Measurements from ENCODE around the gene EEF1G.

The EEF1G gene

DNA sequence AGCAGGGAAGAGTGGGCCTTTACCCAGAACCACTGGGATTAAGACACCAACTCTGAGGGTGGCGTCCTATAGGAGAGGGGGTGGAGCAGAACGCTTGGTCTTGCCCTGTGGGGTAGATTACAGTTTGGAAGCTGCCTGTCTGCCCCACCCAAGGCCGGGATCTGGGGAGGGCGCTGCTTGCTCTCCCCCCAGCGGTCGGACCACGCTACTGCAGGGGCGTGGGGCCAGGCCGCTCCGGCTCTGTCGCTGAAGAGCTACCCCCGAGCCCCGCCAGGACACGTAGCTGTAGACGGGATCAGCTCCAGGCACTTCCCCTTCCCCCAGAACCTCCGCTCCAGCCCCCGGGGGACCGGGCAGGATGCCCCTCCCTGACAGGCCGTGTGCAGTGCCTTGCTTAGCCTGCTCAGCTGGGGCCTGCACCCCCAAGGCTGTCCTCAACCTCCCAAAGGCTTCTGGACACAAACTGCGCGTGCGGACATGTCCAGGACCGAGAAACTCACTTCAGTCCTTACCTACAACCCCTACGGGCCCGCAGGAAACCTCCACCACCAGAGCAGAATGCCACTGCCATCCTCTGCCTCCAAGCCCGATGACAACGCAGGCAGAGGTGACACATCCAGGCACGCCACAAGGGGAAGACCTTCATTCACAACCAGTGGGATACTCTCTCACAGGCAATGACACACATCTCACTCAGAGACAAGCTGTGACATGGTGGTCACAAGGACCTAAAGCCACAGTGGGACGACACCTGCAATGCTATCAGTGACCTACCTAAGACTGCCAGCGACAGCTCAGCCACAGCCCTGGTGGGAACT is 30.7 kb downstream of the EEF1G start:
- DNase-seq (ENCODE audit: low read depth in 3 of 3, low spot score in 1 of 3) = peak in 1 of 3 donors; percentile 71

DNA sequence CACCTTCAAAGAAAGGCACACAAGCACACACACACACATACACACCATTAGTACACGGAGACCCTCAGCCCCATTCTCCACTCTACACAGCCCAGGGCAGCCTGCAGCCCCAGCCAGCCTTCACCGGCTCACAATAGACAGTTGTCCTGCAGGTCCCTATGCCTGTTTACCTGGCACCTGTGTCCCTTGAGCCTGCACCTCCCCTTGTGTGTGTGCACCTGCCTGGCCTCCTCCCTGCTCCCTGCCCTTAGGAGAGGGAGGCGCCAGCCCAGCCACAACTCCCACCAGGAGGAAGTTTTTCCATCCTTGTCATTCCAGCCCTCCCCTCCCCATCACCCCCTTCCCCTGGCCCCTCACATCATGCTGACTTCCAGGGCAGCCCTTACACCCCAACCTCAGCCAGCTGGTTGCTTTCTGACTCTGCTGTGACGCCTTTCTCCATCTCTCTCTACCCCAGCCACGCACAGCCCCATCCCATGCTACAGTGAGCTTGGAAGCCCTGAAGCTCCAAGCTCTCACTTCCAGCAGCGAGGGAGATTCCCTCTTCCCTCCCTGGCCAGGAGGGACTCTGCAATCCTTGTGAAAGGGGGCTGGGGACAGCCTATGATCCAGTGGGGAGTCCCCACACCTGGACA is 31.5 kb downstream of the EEF1G start:
- DNase-seq (ENCODE audit: low read depth in 3 of 3, low spot score in 1 of 3) = no peak

DNA sequence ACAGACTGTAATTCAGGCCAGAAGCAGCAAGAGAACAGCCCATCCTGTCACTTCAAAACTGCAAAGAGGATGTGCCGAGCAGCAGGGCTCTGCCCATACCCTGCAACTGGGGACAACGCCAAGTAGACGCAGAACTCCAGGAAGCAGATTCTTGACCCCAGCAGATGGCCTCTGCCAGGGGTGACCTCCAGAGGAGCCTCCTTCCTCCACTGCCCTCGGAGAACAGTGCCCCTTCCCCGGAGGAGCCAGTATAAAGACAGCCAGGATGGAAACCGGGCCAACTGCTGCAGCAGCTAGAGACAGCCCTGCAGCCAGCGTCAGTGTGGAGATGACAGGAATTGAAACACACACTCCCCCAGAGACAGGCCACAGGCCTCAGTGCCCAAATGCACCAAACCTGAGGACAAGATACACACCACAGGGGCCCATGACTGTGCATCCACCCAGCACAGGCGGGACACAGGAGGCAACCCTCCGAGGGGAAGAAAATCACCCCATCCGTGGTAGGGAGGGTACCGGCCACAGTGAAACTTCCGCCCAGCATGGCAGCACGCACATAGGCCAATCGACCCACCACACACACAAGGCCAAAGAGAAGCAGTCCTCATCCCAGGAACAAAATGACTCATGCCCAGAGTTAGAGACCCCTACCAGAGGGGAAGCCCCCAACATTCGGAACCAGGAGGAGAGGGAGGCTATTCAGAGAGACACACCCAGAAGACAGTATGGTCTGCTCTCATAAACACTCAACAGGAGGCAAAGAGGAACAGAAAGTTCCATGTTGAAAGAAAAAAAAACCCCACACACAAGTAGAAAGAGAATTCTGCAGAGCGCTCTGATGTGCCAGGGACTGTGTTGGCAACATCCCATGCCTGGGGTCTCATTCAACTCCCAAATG is 32.6 kb downstream of the EEF1G start:
- DNase-seq (ENCODE audit: low read depth in 3 of 3, low spot score in 1 of 3) = no peak

DNA sequence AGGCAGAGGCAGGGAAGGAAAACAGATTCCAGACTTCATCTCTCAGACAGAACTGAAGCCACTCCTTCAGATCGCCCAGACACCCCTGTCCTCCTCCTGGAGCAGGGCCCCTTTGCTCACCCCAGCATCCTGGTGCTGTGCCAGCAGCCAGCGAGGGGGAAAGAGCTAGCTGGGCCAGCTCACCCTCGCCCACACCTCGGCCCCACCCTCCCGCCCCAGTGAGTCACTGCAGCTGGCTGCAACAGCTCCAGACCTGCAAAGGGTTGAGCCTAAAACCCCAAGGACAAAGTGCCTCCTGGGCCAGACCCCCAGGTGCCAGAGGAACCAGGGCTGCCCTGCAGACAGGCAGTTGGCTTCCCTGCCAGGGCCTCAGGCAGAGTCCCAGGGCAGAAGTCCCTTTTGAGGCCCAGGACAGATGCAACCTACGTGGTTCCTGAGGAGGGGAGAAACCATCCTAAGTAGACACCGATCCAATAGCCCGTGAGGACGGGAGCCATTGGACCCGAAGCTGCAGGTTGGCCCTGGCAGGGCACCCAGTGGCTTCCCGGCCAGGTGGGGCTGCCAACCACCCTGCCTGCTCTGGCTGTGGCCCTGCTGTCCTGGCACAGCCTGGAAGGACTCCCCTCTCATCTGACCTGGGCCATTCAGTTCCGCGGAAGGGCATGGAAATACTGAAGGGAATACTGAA is 34.3 kb downstream of the EEF1G start:
- peak in 1 of 3 donors; percentile 43 for DNase-seq (ENCODE audit: low read depth in 3 of 3, low spot score in 1 of 3)

DNA sequence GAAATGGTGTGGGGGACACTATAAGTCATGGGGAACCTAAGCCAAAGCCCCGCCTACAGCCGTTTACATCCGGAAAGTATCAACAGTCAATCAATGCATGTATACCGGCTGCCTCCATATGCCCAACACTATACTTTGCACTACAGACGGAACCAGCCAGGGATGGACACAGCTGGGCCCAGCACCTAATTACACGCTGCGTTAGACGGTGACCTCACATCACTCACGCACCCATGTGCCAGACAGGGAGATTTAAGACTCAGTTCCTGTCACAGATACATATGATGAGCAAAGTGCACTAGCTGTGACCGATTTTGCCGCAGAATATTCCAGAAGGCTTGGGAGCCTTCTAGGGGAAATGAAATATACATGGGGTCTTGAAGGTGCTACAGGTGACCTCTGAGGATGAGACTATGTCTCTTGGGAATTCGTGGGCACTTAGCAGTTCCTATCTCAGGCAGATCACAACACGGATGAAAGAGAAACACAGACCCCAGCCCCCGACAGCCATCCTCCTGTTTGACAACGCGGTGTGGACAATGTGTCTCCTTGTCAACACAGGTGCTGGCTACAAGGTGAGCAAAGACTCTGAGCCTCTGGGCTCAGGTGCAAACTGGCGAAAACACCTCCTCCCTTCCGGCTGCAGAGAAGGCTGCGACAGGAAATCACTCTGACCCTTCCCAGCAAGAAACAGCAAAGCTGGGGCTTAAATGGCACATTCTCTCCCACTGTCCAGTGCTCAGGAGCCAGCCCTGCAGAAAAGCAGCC is 35.0 kb downstream of the EEF1G start:
- DNase-seq (ENCODE audit: low read depth in 3 of 3, low spot score in 1 of 3) = no peak

DNA sequence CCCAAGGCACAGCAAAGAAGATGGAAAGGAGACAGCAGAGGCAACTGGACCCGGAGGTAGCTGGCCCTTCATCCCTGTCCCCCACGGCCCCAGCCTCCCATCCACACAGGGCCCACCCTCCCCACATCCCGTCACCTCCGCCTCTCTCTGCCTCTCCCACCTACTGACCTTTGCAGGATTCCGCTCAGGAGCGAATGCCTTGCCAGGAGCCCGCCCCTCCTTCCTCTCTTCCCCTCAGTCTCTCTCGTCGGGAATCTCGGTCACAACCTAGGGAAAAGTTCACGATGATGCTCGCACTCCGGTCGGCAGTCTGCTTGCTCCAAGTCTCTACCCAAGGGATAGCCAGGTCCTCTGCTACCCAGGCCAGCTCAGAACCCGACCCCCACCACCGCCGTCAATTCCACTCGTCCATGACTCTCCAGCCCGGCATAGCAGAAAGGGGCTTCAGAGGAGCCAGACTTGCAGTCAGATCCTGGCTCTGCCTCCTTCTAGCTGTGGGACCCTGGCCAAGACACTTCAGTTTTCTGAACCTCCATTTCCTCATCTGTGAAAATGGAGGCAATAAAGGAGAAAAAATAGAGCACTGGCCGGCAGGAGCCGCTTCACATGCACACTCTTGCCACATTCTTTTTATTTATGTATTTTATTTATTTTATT is 37.3 kb downstream of the EEF1G start:
- no peak for DNase-seq (ENCODE audit: low read depth in 3 of 3, low spot score in 1 of 3)

DNA sequence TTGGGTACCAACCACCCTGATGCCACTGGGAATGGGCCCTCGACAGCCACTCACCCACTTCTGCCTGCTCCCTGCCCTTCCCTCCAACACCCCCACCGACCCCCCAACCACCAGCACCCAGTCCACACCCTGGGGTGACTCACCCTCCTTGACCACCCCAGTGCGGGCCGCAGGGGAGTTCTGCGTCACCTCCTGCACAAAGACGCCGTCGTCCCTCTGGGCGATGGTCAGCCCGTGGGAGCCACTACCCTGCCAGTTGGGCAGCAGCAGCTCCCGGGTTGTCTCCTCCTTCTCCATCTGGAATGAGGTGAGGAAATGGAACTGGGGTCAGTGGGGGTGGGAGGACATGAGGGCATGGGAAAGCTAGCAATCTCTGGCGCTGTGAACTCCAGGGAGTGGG is 37.9 kb downstream of the EEF1G start:
- no peak for DNase-seq (ENCODE audit: low read depth in 3 of 3, low spot score in 1 of 3)

DNA sequence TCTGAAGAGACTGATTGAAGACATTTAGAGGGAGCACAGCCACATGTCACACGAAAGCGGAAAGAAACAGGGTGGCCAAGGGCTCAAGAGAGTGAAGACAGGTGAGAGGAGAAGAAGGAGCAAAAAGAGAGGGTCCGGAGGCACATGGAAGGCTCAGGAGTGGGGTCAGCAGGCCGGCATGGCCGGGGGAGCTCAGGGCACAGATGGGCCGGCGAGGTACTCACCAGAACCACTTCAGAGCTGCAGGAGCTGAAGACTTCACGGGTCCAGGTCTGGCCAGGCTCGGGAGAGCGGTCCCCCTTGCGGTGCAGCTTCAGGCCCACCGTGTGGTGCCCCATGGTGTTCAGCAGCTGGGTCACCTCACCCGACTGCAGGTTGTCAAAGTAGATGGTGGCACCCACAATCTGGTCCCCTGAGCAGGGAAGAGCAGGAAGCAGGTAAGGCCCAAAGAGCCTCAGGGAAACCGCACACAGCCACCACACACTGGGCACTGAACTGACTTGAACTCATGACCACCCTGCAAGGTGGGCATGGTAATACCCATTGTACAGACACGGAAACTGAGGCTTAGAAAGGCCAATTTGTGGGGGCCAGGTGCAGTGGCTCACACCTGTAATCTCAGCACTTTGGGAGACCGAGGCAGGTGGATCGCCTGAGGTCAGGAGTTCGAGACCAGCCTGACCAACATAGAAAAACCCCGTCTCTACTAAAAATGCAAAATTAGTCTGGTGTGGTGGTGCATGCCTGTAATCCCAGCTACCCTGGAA is 38.7 kb downstream of the EEF1G start:
- DNase-seq (ENCODE audit: low read depth in 3 of 3, low spot score in 1 of 3) = no peak

DNA sequence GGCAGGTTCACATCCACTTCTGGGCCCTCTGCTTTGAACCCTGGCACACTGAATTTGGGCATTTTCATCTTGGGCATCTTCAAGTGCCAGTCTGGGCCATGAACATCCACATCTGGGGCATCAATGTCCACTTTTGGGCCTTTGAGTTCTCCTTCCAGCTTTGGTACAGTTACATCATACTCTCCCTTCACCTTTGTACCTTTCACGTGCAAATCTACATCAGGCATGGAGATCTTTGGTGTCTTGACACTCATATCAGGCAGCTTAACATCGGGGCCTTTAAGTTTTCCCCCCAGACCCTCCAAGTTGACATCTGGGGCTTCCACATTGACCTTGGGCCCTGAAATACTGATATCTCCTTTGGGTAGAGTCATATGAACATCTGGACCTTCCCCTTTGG is 41.6 kb downstream of the EEF1G start:
- DNase-seq (ENCODE audit: low read depth in 3 of 3, low spot score in 1 of 3) = no peak

DNA sequence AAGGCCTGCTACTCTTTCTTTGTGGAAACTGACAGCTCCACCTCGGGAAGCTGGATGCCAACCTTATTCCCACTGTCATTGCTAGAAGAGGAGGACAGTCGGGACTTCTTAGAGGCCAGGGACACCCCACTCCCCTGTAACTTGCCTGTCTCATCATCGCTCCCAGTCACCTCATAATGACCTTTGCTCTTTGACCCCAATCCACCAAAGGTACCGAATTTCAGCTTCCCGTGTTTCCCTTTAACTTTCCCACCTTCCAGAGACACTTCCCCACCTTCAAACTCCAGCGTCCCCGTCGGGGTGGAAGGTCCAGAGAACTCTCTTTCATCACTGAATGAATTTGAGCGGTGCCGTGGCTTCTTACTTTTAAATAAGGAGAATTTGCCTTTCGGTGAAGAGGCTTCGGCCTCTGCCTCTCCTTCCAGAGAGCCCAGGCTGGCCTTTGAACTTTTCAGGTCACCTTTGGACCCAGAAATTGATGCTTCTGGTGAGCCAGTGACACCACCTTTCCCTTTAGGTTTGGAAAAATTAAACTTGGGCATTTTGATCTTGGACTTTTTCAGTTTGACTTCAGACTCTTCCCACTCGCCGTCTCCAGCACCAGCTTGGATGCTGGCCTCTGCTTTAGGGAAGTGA is 56.8 kb downstream of the EEF1G start:
- DNase-seq (ENCODE audit: low read depth in 3 of 3, low spot score in 1 of 3) = no peak

DNA sequence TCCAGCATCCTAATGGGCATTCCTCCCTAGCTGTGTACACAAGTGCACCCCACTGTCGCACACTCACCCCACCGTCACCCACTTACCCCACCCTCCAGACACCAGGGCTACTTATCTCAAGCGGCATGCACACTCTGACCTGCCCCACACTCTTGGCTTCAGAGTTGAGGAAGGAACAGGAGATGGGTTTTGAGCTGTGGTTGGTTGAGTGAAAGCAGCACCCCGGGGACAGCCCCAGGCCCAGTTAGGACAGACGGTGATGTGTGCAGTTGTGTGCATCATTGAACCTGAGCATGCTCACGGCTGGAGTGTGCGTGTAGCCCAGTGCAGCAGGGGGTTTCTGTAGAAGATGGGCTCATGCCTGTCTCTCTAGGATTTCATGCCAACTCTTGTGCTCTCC is 59.5 kb downstream of the EEF1G start:
- no peak for DNase-seq (ENCODE audit: low read depth in 3 of 3, low spot score in 1 of 3)

DNA sequence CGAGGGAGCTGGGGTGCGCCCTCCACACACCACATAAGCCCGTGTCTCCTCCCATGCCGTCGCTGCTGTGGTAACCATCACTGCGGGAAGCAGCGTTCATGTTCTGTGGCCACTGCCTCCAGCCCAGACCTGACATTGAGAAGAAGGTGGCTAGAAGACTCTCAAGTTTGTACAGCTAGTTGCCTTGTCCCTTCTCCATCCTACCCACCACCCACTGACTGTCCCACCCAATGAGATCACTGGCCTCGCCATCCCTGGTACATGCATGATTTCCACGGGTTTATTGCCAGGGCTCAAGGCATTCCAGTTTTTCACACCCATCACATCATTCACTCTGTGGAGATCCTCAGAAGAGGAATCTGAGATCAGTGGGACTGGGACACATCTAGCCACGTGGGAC is 60.1 kb downstream of the EEF1G start:
- DNase-seq (ENCODE audit: low read depth in 3 of 3, low spot score in 1 of 3) = no peak

DNA sequence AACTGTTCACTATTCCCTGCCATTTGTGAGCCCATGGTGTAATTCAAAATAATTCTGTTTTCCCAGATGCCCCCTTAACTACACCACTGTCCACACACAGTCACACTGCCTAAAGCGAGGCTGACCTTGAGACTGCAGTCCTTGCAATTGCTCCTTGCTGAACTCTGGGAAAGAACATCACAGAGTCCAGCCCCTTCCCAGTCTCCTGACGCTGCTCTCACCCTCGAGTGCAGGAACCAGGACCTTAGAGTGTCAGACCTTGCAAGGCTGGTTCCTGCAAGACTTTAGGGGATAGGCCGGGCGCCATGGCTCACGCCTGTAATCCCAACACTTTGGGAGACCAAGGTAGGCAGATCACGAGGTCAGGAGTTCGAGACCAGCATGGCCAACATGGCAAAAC is 60.7 kb downstream of the EEF1G start:
- DNase-seq (ENCODE audit: low read depth in 3 of 3, low spot score in 1 of 3) = no peak
